HG03097 (cell line): ENCODE measurements around the gene RWDD3.

Experiments
- ATAC-seq: cut with Tn5 transposase; IDR thresholded peaks from one replicate; pipeline ENCODE4 v1.9.1; 2021; ENCODE audit not compliant: unreplicated experiment, low FRiP score

The RWDD3 gene

GRCh38 chr1:95233737-95234500 is at the start of gene RWDD3:
Gene RWDD3, plus strand, starts transcription at chr1:95234210. Its CDS starts 21 bp downstream, at chr1:95234231.
- ATAC-seq: peak; percentile 99

GRCh38 chr1:95186149-95186548 is 47.9 kb upstream of the RWDD3 start:
- no peak for ATAC-seq

- ATAC-seq: no peak
These were observed 40.4 kb upstream of the RWDD3 start for GRCh38 chr1:95193591-95193990.

- no peak for ATAC-seq
These were observed 39.0 kb upstream of the RWDD3 start for GRCh38 chr1:95195046-95195445.

GRCh38 chr1:95196017-95196416 is 38.0 kb upstream of the RWDD3 start:
- ATAC-seq: no peak

- ATAC-seq: no peak
These were observed 36.3 kb upstream of the RWDD3 start for GRCh38 chr1:95197616-95198252.

GRCh38 chr1:95201905-95202304 is 32.1 kb upstream of the RWDD3 start:
- no peak for ATAC-seq

GRCh38 chr1:95203908-95204437 is 30.0 kb upstream of the RWDD3 start:
- no peak for ATAC-seq

- ATAC-seq: no peak
These were observed 27.5 kb upstream of the RWDD3 start for GRCh38 chr1:95206514-95206913.

GRCh38 chr1:95207223-95207935 is 26.6 kb upstream of the RWDD3 start:
- no peak for ATAC-seq

GRCh38 chr1:95208876-95209275 is 25.1 kb upstream of the RWDD3 start:
- no peak for ATAC-seq

- ATAC-seq: no peak
These were observed 24.7 kb upstream of the RWDD3 start for GRCh38 chr1:95209291-95209690.

- ATAC-seq: no peak
These were observed 17.6 kb upstream of the RWDD3 start for GRCh38 chr1:95216292-95216990.

- no peak for ATAC-seq
These were observed 16.6 kb upstream of the RWDD3 start for GRCh38 chr1:95217371-95217770.

GRCh38 chr1:95219407-95219806 is 14.6 kb upstream of the RWDD3 start:
- ATAC-seq: no peak

GRCh38 chr1:95221306-95221705 is 12.7 kb upstream of the RWDD3 start:
- no peak for ATAC-seq

GRCh38 chr1:95222629-95223028 is 11.4 kb upstream of the RWDD3 start:
- ATAC-seq: no peak

- no peak for ATAC-seq
These were observed 10.9 kb upstream of the RWDD3 start for GRCh38 chr1:95223110-95223509.

- ATAC-seq: no peak
These were observed 7.0 kb upstream of the RWDD3 start for GRCh38 chr1:95226781-95227660.

GRCh38 chr1:95229037-95229436 is 5.0 kb upstream of the RWDD3 start:
- no peak for ATAC-seq
